ENCODE measurements around the gene RUNDC3A.

- no peak for TF ChIP-seq EZH2 (IDR thresholded peaks at IDR 0.05; ENCODE audit: insufficient read depth, low read length)
- TF ChIP-seq, protein P1, sequence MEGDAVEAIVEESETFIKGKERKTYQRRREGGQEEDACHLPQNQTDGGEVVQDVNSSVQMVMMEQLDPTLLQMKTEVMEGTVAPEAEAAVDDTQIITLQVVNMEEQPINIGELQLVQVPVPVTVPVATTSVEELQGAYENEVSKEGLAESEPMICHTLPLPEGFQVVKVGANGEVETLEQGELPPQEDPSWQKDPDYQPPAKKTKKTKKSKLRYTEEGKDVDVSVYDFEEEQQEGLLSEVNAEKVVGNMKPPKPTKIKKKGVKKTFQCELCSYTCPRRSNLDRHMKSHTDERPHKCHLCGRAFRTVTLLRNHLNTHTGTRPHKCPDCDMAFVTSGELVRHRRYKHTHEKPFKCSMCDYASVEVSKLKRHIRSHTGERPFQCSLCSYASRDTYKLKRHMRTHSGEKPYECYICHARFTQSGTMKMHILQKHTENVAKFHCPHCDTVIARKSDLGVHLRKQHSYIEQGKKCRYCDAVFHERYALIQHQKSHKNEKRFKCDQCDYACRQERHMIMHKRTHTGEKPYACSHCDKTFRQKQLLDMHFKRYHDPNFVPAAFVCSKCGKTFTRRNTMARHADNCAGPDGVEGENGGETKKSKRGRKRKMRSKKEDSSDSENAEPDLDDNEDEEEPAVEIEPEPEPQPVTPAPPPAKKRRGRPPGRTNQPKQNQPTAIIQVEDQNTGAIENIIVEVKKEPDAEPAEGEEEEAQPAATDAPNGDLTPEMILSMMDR (IDR thresholded peaks at IDR 0.05; ENCODE audit: insufficient read depth, low read depth, low read length), result no peak
These were observed 54.7 kb downstream of the RUNDC3A start for GRCh38 chr17:44362949-44363612.

Measured in astrocyte (in vitro differentiated cells and primary cell).